ENCODE measurements around the gene CABLES2. TPM values are rescaled to one million over a fixed set of nuclear protein-coding genes. Genes with fewer than 3 reads are reported as not detected.
A peak's percentile ranks its signal among the peaks of the same experiment; 100 is the strongest.

The CABLES2 gene
- total and polyA plus RNA-seq, 9 of the 15 experiments (the other 6 are each of a cell fraction or from before 2014, with no cell fraction given): 0.46 to 4.2 (median 1.6) TPM

GRCh38 chr20:62407221-62407992 is at the start of gene CABLES2 (continued):
- TF ChIP-seq ZNF511 (CRISPR knock-in tag; IDR thresholded peaks at IDR 0.05) (0 out of 2 replicates have a peak, but pooled peaks have one; percentile 68), MXD1 (CRISPR knock-in tag; IDR thresholded peaks at IDR 0.05; ENCODE audit: borderline replicate concordance, poor library complexity, severe bottlenecking) (no peak), MBD1 (CRISPR knock-in tag; IDR thresholded peaks at IDR 0.05) (no peak), SNRNP70 (optimal IDR thresholded peaks at IDR 0.05; ENCODE audit: low read depth, low read length) (no peak), CHD2 (IDR thresholded peaks at IDR 0.05; ENCODE audit: low read depth, low read length) (peak; percentile 13; the same call in 1 of the 2 replicates), ZBTB2 (IDR thresholded peaks at IDR 0.05) (0 out of 2 replicates have a peak, but pooled peaks have one; percentile 16), MLX (CRISPR knock-in tag; conservative IDR thresholded peaks at IDR 0.05) (no peak), FOXM1 (IDR thresholded peaks at IDR 0.05; ENCODE audit: low read depth) (peak; percentile 87), FOXM1 (CRISPR knock-in tag; IDR thresholded peaks at IDR 0.05; ENCODE audit: low read depth) (0 out of 2 replicates have a peak, but pooled peaks have one; percentile 37), ZNF589 (CRISPR knock-in tag; IDR thresholded peaks at IDR 0.05; ENCODE audit: low read depth) (0 out of 2 replicates have a peak, but pooled peaks have one; percentile 46), ZNF449 (CRISPR knock-in tag; IDR thresholded peaks at IDR 0.05) (no peak), STAG1 (CRISPR knock-in tag; IDR thresholded peaks at IDR 0.05; ENCODE audit: borderline replicate concordance) (no peak), NRF1 (conservative IDR thresholded peaks at IDR 0.05 in 1 of 2, IDR thresholded peaks at IDR 0.05 in 1 of 2) (peak; percentile 74 to 78), ZBTB8A (IDR thresholded peaks at IDR 0.05; ENCODE audit: partially characterized antibody) (no peak), SIN3A (IDR thresholded peaks at IDR 0.05; ENCODE audit: borderline replicate concordance in 2 of 2, control insufficient read depth in 1 of 2, low read depth in 2 of 2, low read length in 2 of 2) (0 out of 4 replicates have a peak, but pooled peaks of 1 of the 2 experiments have one; percentile 24), MEF2A (IDR thresholded peaks at IDR 0.05; ENCODE audit: control insufficient read depth, low read depth, low read length) (no peak), SMARCC2 (IDR thresholded peaks at IDR 0.05; ENCODE audit: low read depth) (peak; percentile 49; the same call in 1 of the 2 replicates), PKNOX1 (IDR thresholded peaks at IDR 0.05) (no peak)

Measured in K562 (cell line).